ENCODE measurements around the gene EPS8L2.

EPS8L2 gene

GRCh38 chr11:763073-763463, 57.0 kb downstream of the EPS8L2 start:
- no peak for FAIRE-seq

- no peak for FAIRE-seq
These were observed 57.7 kb downstream of the EPS8L2 start for GRCh38 chr11:763549-764321.

GRCh38 chr11:764322-765024, 58.4 kb downstream of the EPS8L2 start:
- no peak for FAIRE-seq

GRCh38 chr11:765025-765801, 59.2 kb downstream of the EPS8L2 start:
- no peak for FAIRE-seq

GRCh38 chr11:765802-766091, 59.7 kb downstream of the EPS8L2 start:
- no peak for FAIRE-seq

GRCh38 chr11:766106-766935, 60.3 kb downstream of the EPS8L2 start:
- FAIRE-seq = no peak

GRCh38 chr11:766936-767210, 60.8 kb downstream of the EPS8L2 start:
- FAIRE-seq = no peak

- no peak for FAIRE-seq
These were observed 61.2 kb downstream of the EPS8L2 start for GRCh38 chr11:767238-767637.

- no peak for FAIRE-seq
These were observed 64.0 kb downstream of the EPS8L2 start for GRCh38 chr11:769887-770641.

- no peak for FAIRE-seq
These were observed 64.9 kb downstream of the EPS8L2 start for GRCh38 chr11:770642-771616.

GRCh38 chr11:771617-772204, 65.7 kb downstream of the EPS8L2 start:
- no peak for FAIRE-seq

GRCh38 chr11:772429-773390, 66.7 kb downstream of the EPS8L2 start:
- FAIRE-seq = no peak

- FAIRE-seq = no peak
These were observed 67.4 kb downstream of the EPS8L2 start for GRCh38 chr11:773425-773824.

- no peak for FAIRE-seq
These were observed 67.8 kb downstream of the EPS8L2 start for GRCh38 chr11:773830-774229.

- FAIRE-seq = no peak
These were observed 69.0 kb downstream of the EPS8L2 start for GRCh38 chr11:774873-775592.

GRCh38 chr11:776263-776560, 70.2 kb downstream of the EPS8L2 start:
- no peak for FAIRE-seq

GRCh38 chr11:776561-777287, 70.7 kb downstream of the EPS8L2 start:
- FAIRE-seq = no peak
